ENCODE data around the gene ANKRD1. TPM values are rescaled to one million over a fixed set of nuclear protein-coding genes. Genes with fewer than 3 reads are reported as not detected.
"Not testable (repeated sequence)": the region's sequence is repeated elsewhere in the genome, so short reads cannot be mapped to it uniquely, and the experiment has no call there.

ANKRD1 gene
- total and polyA plus RNA-seq, 2 donors (not counting 3 experiments of a cell fraction or from before 2014, with no cell fraction given) = 593 to 664 TPM

- Histone ChIP-seq H3K4me3 (replicated peaks in 1 of 3; ENCODE audit: insufficient read depth in 1 of 3, low read depth in 1 of 3, low read length in 3 of 3) (no peak overlapping the region), H3K9ac (replicated peaks; ENCODE audit: extremely low read depth, insufficient read depth, low read length) (no peak overlapping the region), H3K36me3 (ENCODE audit: control insufficient read depth in 2 of 2, extremely low read depth in 1 of 2, insufficient read depth in 2 of 2, low read length in 2 of 2) (peaks cover 6 to 12% of the 10 kb centered on the region in 2 experiments), H3K79me2 (ENCODE audit: control insufficient read depth, insufficient read depth, low read length) (no peaks in the 10 kb centered on the region), H3K9me1 (replicated peaks; ENCODE audit: control insufficient read depth, extremely low read depth, insufficient read depth, low read length) (no peaks in the 10 kb centered on the region), H3K4me2 (ENCODE audit: insufficient read depth, low read length) (no peak overlapping the region), H2AFZ (ENCODE audit: low read depth, low read length) (no peak overlapping the region), H3K4me1 (ENCODE audit: control insufficient read depth, extremely low read depth, insufficient read depth, low read length) (no peaks in the 10 kb centered on the region), H3K27ac (ENCODE audit: insufficient read depth, low read depth, low read length) (no peak overlapping the region), H4K20me1 (replicated peaks; ENCODE audit: control insufficient read depth, extremely low read depth, insufficient read depth, low read length) (no peaks in the 10 kb centered on the region), H3K9me3 (replicated peaks; ENCODE audit: control insufficient read depth, insufficient read depth, low read length) (no peaks in the 10 kb centered on the region), H3K27me3 (ENCODE audit: control insufficient read depth in 2 of 2, insufficient read depth in 2 of 2, low read length in 2 of 2) (no peaks in the 10 kb centered on the region)
- DNase-seq (ENCODE audit: low read depth, low spot score) (no peak), FAIRE-seq (no peak)
- ChIA-PET CTCF (interaction anchor here (0.7 to 2.0 kb wide), 4 partner anchors 28 to 414 kb away, joined by 3 to 12 read pairs (median 6); no protein-coding TSS in a partner anchor), POLR2A (no interaction called here)
- intact Hi-C loops (cut with micrococcal nuclease) (no loop called here), dilution Hi-C loops (cut with MboI; ENCODE audit: extremely low pct_ligation_motif_present, low sequenced_read_pairs) (loop anchor here (25.0 kb wide), 1 partner anchor 378 kb away; no protein-coding TSS in a partner anchor)
- no TSS peak for BruUV-seq (replicated peaks)
- TF ChIP-seq JUN (IDR thresholded peaks at IDR 0.05; ENCODE audit: borderline replicate concordance, insufficient read depth, insufficient read length, low read depth) (no peak), POLR2A (IDR thresholded peaks at IDR 0.05; ENCODE audit: low read depth, low read length) (no peak)
Measured at GRCh38 chr10:90884431-90884830, 36.5 kb downstream of the ANKRD1 start.

- intact Hi-C loops (cut with micrococcal nuclease) = loop anchor here (1.0 to 2.0 kb wide), 6 partner anchors 31 to 755 kb away; partner anchors contain the start of gene HECTD2
- H3K9me1 ChIP-seq (replicated peaks; ENCODE audit: control insufficient read depth, extremely low read depth, insufficient read depth, low read length); H3K36me3 ChIP-seq (ENCODE audit: control insufficient read depth in 2 of 2, extremely low read depth in 1 of 2, insufficient read depth in 2 of 2, low read length in 2 of 2); H3K27ac ChIP-seq (ENCODE audit: insufficient read depth, low read depth, low read length); H3K4me2 ChIP-seq (ENCODE audit: insufficient read depth, low read length); H3K9ac ChIP-seq (replicated peaks; ENCODE audit: extremely low read depth, insufficient read depth, low read length); H3K9me3 ChIP-seq (replicated peaks; ENCODE audit: control insufficient read depth, insufficient read depth, low read length); H3K4me1 ChIP-seq (ENCODE audit: control insufficient read depth, extremely low read depth, insufficient read depth, low read length); H3K79me2 ChIP-seq (ENCODE audit: control insufficient read depth, insufficient read depth, low read length); H3K4me3 ChIP-seq (replicated peaks in 1 of 3; ENCODE audit: insufficient read depth in 1 of 3, low read depth in 1 of 3, low read length in 3 of 3); BruUV-seq (replicated peaks); H3K27me3 ChIP-seq (ENCODE audit: control insufficient read depth in 2 of 2, insufficient read depth in 2 of 2, low read length in 2 of 2); H2AFZ ChIP-seq (ENCODE audit: low read depth, low read length); H4K20me1 ChIP-seq (replicated peaks; ENCODE audit: control insufficient read depth, extremely low read depth, insufficient read depth, low read length): not testable (repeated sequence)
- ChIA-PET CTCF (interaction anchor here (0.6 to 2.5 kb wide), 31 partner anchors 8 to 1293 kb away, joined by 3 to 73 read pairs (median 4); partner anchors contain the start of gene RPP30), POLR2A (interaction anchor here (0.7 kb wide), 1 partner anchor 863 kb away, joined by 3 read pairs; no protein-coding TSS in a partner anchor)
- dilution Hi-C loops (cut with MboI; ENCODE audit: extremely low pct_ligation_motif_present, low sequenced_read_pairs) = loop anchor here (25.0 kb wide), 1 partner anchor 382 kb away; no protein-coding TSS in a partner anchor
- DNase-seq (ENCODE audit: low read depth, low spot score) = peak; percentile 82
- peak; percentile 32 to 41 for TF ChIP-seq CTCF (IDR thresholded peaks at IDR 0.05; ENCODE audit: extremely low read depth in 1 of 2, insufficient read depth in 1 of 2, low read depth in 1 of 2, low read length in 2 of 2)
- FAIRE-seq = peak; percentile 79
Measured at GRCh38 chr10:90880059-90880719, 40.7 kb downstream of the ANKRD1 start.
